ENCODE data around the gene PSMG3. TPM values are rescaled to one million over a fixed set of nuclear protein-coding genes. Genes with fewer than 3 reads are reported as not detected.

Gene PSMG3
- total and polyA plus RNA-seq, 2 donors from 2014 or later, result 29.7 to 66.6 TPM

DNA sequence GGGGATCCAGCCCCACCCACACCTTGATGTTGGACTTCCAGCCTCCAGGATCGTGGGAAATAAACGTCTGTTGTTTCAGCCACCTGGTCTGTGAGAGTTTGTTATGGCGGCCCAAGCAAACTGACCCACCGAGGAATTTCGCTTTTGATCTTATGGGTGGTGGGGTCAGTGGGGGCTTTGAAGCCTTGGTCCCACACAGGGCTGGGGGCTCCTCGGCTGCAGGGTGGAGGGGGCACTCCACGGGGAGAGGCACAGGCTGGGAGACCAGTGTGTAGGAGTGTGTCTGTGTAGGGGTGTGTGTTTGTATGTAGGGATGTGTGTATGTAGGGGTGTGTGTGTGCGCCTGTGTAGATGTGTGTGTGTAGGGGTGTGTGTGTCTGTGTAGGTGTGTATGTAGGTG, 48.1 kb upstream of the PSMG3 start:
- Histone ChIP-seq H3K27ac (ENCODE audit: low read depth in 2 of 2, low read length in 2 of 2) (no peak overlapping the region), H3K4me1 (ENCODE audit: control insufficient read depth in 2 of 3, insufficient read depth in 2 of 3, low read depth in 1 of 3, low read length in 3 of 3) (no peaks in the 10 kb centered on the region), H3K4me3 (ENCODE audit: low read length in 3 of 3) (no peak overlapping the region), H3K36me3 (ENCODE audit: control insufficient read depth in 2 of 3, insufficient read depth in 3 of 3, low read length in 3 of 3) (no peaks in the 10 kb centered on the region), H3K27me3 (ENCODE audit: control insufficient read depth, insufficient read depth, low read length) (no peaks in the 10 kb centered on the region), H3K9me3 (ENCODE audit: control insufficient read depth in 2 of 3, insufficient read depth in 1 of 3, low read length in 3 of 3) (peaks cover 0 to 3% (median 0%) of the 10 kb centered on the region in 3 donors), H3K9ac (ENCODE audit: low read length in 3 of 3) (no peak overlapping the region)
- no peak for FAIRE-seq
- intact Hi-C loops (cut with DNase I), result no loop called here
- DNase-seq, result peak in 1 of 5 donors; percentile 20
- TF ChIP-seq, protein P1, sequence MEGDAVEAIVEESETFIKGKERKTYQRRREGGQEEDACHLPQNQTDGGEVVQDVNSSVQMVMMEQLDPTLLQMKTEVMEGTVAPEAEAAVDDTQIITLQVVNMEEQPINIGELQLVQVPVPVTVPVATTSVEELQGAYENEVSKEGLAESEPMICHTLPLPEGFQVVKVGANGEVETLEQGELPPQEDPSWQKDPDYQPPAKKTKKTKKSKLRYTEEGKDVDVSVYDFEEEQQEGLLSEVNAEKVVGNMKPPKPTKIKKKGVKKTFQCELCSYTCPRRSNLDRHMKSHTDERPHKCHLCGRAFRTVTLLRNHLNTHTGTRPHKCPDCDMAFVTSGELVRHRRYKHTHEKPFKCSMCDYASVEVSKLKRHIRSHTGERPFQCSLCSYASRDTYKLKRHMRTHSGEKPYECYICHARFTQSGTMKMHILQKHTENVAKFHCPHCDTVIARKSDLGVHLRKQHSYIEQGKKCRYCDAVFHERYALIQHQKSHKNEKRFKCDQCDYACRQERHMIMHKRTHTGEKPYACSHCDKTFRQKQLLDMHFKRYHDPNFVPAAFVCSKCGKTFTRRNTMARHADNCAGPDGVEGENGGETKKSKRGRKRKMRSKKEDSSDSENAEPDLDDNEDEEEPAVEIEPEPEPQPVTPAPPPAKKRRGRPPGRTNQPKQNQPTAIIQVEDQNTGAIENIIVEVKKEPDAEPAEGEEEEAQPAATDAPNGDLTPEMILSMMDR (IDR thresholded peaks at IDR 0.05; ENCODE audit: borderline replicate concordance, extremely low read depth, insufficient read depth), result no peak

DNA sequence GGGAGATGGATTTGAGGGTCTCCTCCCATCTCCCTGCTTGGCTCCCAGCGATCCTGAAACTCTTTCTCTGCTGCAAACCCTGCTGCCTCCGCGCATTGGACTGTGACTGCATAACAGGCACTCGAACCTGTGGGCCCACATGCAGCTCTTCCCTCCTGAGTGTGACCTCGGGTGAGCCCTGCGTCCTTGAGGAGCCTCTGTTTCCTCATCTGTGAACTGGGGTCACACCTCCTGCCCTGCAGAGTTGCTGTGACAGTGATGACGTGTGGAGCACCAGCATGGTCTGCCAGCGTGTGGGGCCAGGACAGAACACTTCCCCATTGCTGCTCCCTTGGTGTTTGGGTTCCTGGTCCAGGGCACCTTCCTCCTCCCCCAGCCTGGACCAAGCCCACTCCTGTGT, 46.9 kb upstream of the PSMG3 start:
- intact Hi-C loops (cut with DNase I), result no loop called here
- Histone ChIP-seq H3K9ac (ENCODE audit: low read length in 3 of 3) (no peak overlapping the region), H3K4me3 (ENCODE audit: low read length in 3 of 3) (no peak overlapping the region), H3K27ac (ENCODE audit: low read depth in 2 of 2, low read length in 2 of 2) (no peak overlapping the region), H3K27me3 (ENCODE audit: control insufficient read depth, insufficient read depth, low read length) (no peaks in the 10 kb centered on the region), H3K4me1 (ENCODE audit: control insufficient read depth in 2 of 3, insufficient read depth in 2 of 3, low read depth in 1 of 3, low read length in 3 of 3) (no peaks in the 10 kb centered on the region), H3K9me3 (ENCODE audit: control insufficient read depth in 2 of 3, insufficient read depth in 1 of 3, low read length in 3 of 3) (peaks cover 0 to 3% (median 0%) of the 10 kb centered on the region in 3 donors), H3K36me3 (ENCODE audit: control insufficient read depth in 2 of 3, insufficient read depth in 3 of 3, low read length in 3 of 3) (no peaks in the 10 kb centered on the region)
- peak in 1 of 5 donors; percentile 19 for DNase-seq
- FAIRE-seq, result no peak
- TF ChIP-seq, protein P1 (IDR thresholded peaks at IDR 0.05; ENCODE audit: borderline replicate concordance, extremely low read depth, insufficient read depth), result no peak

DNA sequence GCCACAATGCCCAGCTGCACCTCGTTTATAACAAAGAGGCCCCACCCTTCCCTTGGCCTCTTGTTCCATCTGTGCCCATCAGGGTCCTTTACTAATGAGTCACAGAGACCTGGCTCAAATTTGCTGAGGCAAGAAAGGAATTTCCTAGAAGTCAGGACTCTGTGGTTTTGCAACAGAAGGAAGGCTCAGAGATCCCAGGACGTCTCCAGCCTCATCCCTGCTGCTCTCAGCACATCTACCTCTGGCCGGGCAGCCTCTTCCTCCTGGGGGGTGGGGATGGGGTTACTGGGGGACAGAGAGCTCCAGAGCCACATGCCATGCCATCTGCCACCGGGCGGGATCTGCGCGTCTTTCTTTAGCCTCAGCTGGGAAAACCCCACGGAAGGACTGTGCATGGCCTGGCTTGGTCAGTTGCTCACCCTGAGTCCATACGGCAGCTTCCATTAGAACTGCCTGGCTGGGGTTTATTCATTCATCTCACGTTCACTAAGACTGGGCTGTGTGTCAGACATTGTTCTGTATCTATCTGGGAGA, 41.9 kb upstream of the PSMG3 start:
- H3K9ac ChIP-seq (ENCODE audit: low read length in 3 of 3), result no peak overlapping the region
- no peak overlapping the region for H3K27ac ChIP-seq (ENCODE audit: low read depth in 2 of 2, low read length in 2 of 2)
- H3K4me3 ChIP-seq (ENCODE audit: low read length in 3 of 3), result no peak overlapping the region
- TF ChIP-seq, protein P1 (IDR thresholded peaks at IDR 0.05; ENCODE audit: borderline replicate concordance, extremely low read depth, insufficient read depth), result no peak
- no peaks in the 10 kb centered on the region for H3K27me3 ChIP-seq (ENCODE audit: control insufficient read depth, insufficient read depth, low read length)
- FAIRE-seq, result no peak
- peaks cover 0 to 2% (median 0%) of the 10 kb centered on the region in 3 donors for H3K9me3 ChIP-seq (ENCODE audit: control insufficient read depth in 2 of 3, insufficient read depth in 1 of 3, low read length in 3 of 3)
- H3K4me1 ChIP-seq (ENCODE audit: control insufficient read depth in 2 of 3, insufficient read depth in 2 of 3, low read depth in 1 of 3, low read length in 3 of 3), result no peaks in the 10 kb centered on the region
- no peak for DNase-seq
- no peaks in the 10 kb centered on the region for H3K36me3 ChIP-seq (ENCODE audit: control insufficient read depth in 2 of 3, insufficient read depth in 3 of 3, low read length in 3 of 3)
- intact Hi-C loops (cut with DNase I), result no loop called here

Measured in kidney (tissue), 14 donors.